Gastroesophageal sphincter (tissue), 4 donors: ENCODE data around the gene PAXIP1. TPM values are rescaled to one million over a fixed set of nuclear protein-coding genes. Genes with fewer than 3 reads are reported as not detected.

Experiments used
- ATAC-seq: fragments of 150-250 bp; one replicate; pipeline ENCODE4 v1.9.1; 2016; ENCODE audit warnings: mild to moderate bottlenecking, moderate library complexity
- H3K27ac ChIP-seq, 4 donors: fragments of 200-600 bp; sonication (generic) in 3 of 4; 1 replicate in 3 of 4; 2 replicates in 1 of 4; pipeline ENCODE4 v1.5.1; 2016 to 2019
- H3K27me3 ChIP-seq: fragments of 200-600 bp; sonication (generic); one replicate; pipeline ENCODE4 v1.5.1; 2019
- H3K36me3 ChIP-seq, 2 donors: fragments of 200-600 bp; sonication (generic); one replicate each; pipeline ENCODE4 v1.5.1; 2019; ENCODE audit warnings: control low read depth in 1 of 2
- H3K4me1 ChIP-seq, 3 donors: fragments of 200-600 bp; sonication (generic); 1 replicate in 2 of 3; 2 replicates in 1 of 3; pipeline ENCODE4 v1.5.1; 2016 to 2019; ENCODE audit warnings: control low read depth in 2 of 3
- H3K4me3 ChIP-seq, 2 donors: fragments of 200-600 bp; sonication (generic); one replicate each; pipeline ENCODE4 v1.5.1; 2019; ENCODE audit warnings: mild to moderate bottlenecking in 1 of 2, moderate library complexity in 1 of 2
- H3K9me3 ChIP-seq, 3 donors: fragments of 200-600 bp; sonication (generic); one replicate each; pipeline ENCODE4 v1.5.1; 2017 to 2019; ENCODE audit warnings: control low read depth in 2 of 3
- EP300 ChIP-seq: sonication (generic); formaldehyde crosslinking; IDR thresholded peaks from one replicate; pipeline ENCODE4 v1.6.1; 2017; ENCODE audit warnings: antibody characterized with exemption, mild to moderate bottlenecking
- POLR2A ChIP-seq, 2 donors: fragments of 450-650 bp; IDR thresholded peaks; one replicate each; pipeline ENCODE4 v1.6.1; 2017; ENCODE audit warnings: antibody characterized with exemption in 2 of 2, mild to moderate bottlenecking in 2 of 2, moderate library complexity in 1 of 2
- POLR2AphosphoS5 ChIP-seq: sonication (generic); formaldehyde crosslinking; IDR thresholded peaks from one replicate; pipeline ENCODE4 v1.6.1; 2017; ENCODE audit warnings: antibody characterized with exemption
- WGBS, 2 donors: methylation state at CpG; one replicate each; pipeline ENCODE4 v1.1.5; 2018; ENCODE audit warnings: low coverage in 1 of 2; 5-methylcytosine and 5-hydroxymethylcytosine counted together
- total RNA-seq, 4 donors: library from RNA; depleted of rRNA; stranded (reverse); fragments of >200 nt; gene quantifications; one replicate each; pipeline ENCODE4 v1.1.0, GENCODE V29; 2016
- TF ChIP-seq, protein P1 (sequence below), 4 experiments: fragments of 200-600 bp in 2 of 4; fragments of 450-650 bp in 2 of 4; sonication (generic) in 1 of 4; IDR thresholded peaks; one replicate each; pipeline ENCODE4 v1.5.1; 2017 to 2019; ENCODE audit warnings: antibody characterized with exemption in 4 of 4, mild to moderate bottlenecking in 2 of 4, moderate library complexity in 2 of 4

PAXIP1 gene
- total RNA-seq, 4 donors from 2014 or later: 8.1 to 14.3 (median 10.6) TPM

DNA sequence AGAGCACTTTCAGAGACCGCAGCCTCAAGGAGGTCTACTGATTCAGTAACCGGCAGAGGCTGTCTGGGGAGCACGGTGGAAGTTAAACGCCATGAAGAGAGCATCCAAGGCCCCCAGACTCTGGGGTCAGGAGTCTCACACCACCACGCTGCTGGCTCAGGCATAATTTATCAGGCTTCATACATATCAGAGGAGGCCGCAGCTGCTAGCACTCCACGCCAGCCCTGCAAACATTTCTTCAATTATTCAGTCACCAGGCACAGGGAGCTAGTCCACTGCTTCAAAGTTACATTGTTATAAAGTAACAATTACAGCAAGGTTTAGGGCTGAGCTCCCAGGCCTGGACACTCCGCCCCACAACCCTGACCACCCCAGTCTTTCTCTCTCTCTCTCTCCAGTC is 97.8 kb downstream of the PAXIP1 start:
- TF ChIP-seq POLR2A (IDR thresholded peaks at IDR 0.05) (no peak), EP300 (no peak), POLR2AphosphoS5 (no peak)
- TF ChIP-seq, protein P1, sequence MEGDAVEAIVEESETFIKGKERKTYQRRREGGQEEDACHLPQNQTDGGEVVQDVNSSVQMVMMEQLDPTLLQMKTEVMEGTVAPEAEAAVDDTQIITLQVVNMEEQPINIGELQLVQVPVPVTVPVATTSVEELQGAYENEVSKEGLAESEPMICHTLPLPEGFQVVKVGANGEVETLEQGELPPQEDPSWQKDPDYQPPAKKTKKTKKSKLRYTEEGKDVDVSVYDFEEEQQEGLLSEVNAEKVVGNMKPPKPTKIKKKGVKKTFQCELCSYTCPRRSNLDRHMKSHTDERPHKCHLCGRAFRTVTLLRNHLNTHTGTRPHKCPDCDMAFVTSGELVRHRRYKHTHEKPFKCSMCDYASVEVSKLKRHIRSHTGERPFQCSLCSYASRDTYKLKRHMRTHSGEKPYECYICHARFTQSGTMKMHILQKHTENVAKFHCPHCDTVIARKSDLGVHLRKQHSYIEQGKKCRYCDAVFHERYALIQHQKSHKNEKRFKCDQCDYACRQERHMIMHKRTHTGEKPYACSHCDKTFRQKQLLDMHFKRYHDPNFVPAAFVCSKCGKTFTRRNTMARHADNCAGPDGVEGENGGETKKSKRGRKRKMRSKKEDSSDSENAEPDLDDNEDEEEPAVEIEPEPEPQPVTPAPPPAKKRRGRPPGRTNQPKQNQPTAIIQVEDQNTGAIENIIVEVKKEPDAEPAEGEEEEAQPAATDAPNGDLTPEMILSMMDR (IDR thresholded peaks at IDR 0.05): no peak
- Histone ChIP-seq H3K4me3 (no peak overlapping the region), H3K9me3 (peaks cover 0 to 13% (median 0%) of the 10 kb centered on the region in 3 donors), H3K27me3 (peaks cover 38% of the 10 kb centered on the region), H3K27ac (no peak overlapping the region), H3K36me3 (no peaks in the 10 kb centered on the region), H3K4me1 (no peaks in the 10 kb centered on the region)
- no peak for ATAC-seq
- WGBS, 2 donors: 82 to 92% methylated on average over 3 to 4 of the region's 8 CpGs

DNA sequence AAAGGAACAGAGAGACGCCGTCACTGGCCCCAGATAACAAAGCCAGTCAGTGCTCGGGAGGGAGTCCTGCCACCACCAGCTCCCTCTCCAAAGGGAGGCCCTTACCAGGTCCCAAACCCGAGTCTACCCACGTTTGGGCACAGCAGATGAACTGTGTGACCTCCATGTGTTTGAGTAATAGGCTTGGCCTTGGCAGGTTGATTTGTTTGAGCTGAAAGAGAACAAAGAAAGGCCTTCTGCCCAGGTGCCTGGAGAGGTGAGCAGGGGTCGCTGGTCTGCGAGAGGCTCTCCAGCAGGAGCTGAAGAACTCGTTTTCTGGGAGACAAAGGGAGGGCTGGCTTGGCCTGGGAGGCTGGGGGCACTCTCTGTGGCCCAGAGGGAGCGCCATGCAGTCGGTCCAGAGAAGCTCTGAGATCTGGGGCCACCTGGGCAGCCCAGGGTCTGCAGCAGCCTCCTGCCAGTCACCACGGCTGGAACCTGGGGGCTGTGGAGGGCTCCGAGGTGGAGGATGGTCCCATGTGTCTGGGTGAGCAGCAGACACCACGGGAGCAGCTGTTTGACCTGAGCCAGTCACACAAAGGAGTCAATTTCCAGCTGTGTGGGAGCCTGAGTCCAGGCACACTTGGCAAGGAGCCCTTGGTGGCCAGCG is 99.7 kb downstream of the PAXIP1 start:
- Histone ChIP-seq H3K9me3 (peaks cover 0 to 13% (median 0%) of the 10 kb centered on the region in 3 donors), H3K27ac (no peak overlapping the region), H3K4me1 (no peaks in the 10 kb centered on the region), H3K4me3 (no peak overlapping the region), H3K27me3 (peaks cover 37% of the 10 kb centered on the region), H3K36me3 (no peaks in the 10 kb centered on the region)
- 37 to 38% methylated on average over 7 of the region's 14 CpGs for WGBS, 2 donors
- TF ChIP-seq, protein P1 (IDR thresholded peaks at IDR 0.05): no peak
- no peak for TF ChIP-seq EP300
- no peak for ATAC-seq

DNA sequence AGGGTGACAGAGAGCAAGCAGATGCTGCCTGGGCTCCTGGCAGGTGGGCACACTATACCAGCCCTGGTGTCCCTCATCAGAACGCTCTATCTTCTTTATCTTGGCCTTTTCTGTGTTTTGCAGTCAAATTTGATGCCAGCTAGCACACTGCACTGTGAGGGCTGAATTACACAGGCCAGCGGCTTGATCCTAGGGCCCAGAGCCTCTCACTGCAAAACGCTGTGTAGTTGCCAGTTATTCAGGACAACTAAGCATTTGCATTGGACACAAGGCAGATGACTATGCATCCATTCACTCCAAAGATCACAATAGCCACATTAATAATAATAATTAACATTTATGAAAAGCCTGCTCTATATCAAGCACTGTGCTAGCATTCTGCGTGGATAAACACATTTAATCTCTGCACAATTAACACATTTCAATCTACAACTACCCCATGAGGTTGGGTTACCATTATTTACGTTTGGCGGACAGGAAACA is 100.3 kb downstream of the PAXIP1 start:
- H3K4me1 ChIP-seq: no peaks in the 10 kb centered on the region
- no peaks in the 10 kb centered on the region for H3K36me3 ChIP-seq
- H3K27ac ChIP-seq: no peak overlapping the region
- peaks cover 0 to 13% (median 0%) of the 10 kb centered on the region in 3 donors for H3K9me3 ChIP-seq
- 27 to 42% methylated on average over 4 of the region's 6 CpGs for WGBS, 2 donors
- no peak overlapping the region for H3K4me3 ChIP-seq
- peaks cover 37% of the 10 kb centered on the region for H3K27me3 ChIP-seq
- TF ChIP-seq POLR2AphosphoS5 (no peak), POLR2A (IDR thresholded peaks at IDR 0.05) (no peak), EP300 (no peak)
- TF ChIP-seq, protein P1 (IDR thresholded peaks at IDR 0.05): no peak
- no peak for ATAC-seq

DNA sequence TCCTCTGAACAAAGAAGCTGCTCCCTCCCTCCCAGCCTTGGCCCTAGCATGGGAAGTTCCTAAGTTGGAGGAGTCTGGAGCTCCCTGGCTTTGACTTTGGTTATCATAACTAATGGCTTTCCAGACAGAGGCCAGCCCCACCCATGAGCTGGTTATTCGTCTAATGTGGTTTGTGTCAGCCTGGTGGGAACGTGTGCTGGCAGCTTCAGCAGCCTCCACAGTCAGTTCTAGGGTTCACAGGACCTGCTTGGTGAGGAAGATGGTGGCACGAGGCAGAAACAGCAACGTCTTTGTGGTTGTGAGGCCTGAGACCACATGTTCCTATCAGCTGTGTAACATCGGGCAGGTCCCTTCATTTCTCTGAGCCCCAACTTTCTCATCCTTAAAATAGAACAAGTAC is 103.1 kb downstream of the PAXIP1 start:
- ATAC-seq: no peak
- WGBS, 2 donors: 30 to 72% methylated on average over 2 to 4 of the region's 5 CpGs

More for the DNA sequence above, 103.1 kb downstream of the PAXIP1 start:
- H3K4me3 ChIP-seq: no peak overlapping the region
- no peaks in the 10 kb centered on the region for H3K36me3 ChIP-seq
- TF ChIP-seq EP300 (no peak), POLR2A (IDR thresholded peaks at IDR 0.05) (no peak), POLR2AphosphoS5 (no peak)
- TF ChIP-seq, protein P1 (IDR thresholded peaks at IDR 0.05): no peak
- no peaks in the 10 kb centered on the region for H3K4me1 ChIP-seq
- peaks cover 0 to 7% (median 0%) of the 10 kb centered on the region in 3 donors for H3K9me3 ChIP-seq
- H3K27me3 ChIP-seq: peaks cover 38% of the 10 kb centered on the region
- H3K27ac ChIP-seq: no peak overlapping the region
